Panc1 (cell line): ENCODE measurements around the gene CCM2L.

Experiments used
- POLR2AphosphoS5 ChIP-seq: IDR thresholded peaks from 2 replicates; pipeline ENCODE4 v1.6.1; 2012; ENCODE audit warnings: mild to moderate bottlenecking, low read depth, low read length, moderate library complexity
- SIN3A ChIP-seq: IDR thresholded peaks from 2 replicates; pipeline ENCODE4 v1.6.1; 2012; ENCODE audit warnings: low read depth, mild to moderate bottlenecking, low read length, moderate library complexity, borderline replicate concordance; ENCODE audit not compliant: insufficient read depth
- TF ChIP-seq, protein P1 (sequence below): fragments of 450-650 bp; IDR thresholded peaks from 2 replicates; pipeline ENCODE4 v1.5.1; 2017; ENCODE audit warnings: mild to moderate bottlenecking
- TF ChIP-seq, protein P2 (sequence below), 2 experiments: IDR thresholded peaks; 2 replicates each; pipeline ENCODE4 v1.6.1; 2011 to 2012; ENCODE audit warnings: low read depth in 2 of 2, control low read depth in 1 of 2, low read length in 1 of 2, mild to moderate bottlenecking in 1 of 2, moderate library complexity in 1 of 2; ENCODE audit not compliant: insufficient read depth in 1 of 2

- TF ChIP-seq, protein P1, sequence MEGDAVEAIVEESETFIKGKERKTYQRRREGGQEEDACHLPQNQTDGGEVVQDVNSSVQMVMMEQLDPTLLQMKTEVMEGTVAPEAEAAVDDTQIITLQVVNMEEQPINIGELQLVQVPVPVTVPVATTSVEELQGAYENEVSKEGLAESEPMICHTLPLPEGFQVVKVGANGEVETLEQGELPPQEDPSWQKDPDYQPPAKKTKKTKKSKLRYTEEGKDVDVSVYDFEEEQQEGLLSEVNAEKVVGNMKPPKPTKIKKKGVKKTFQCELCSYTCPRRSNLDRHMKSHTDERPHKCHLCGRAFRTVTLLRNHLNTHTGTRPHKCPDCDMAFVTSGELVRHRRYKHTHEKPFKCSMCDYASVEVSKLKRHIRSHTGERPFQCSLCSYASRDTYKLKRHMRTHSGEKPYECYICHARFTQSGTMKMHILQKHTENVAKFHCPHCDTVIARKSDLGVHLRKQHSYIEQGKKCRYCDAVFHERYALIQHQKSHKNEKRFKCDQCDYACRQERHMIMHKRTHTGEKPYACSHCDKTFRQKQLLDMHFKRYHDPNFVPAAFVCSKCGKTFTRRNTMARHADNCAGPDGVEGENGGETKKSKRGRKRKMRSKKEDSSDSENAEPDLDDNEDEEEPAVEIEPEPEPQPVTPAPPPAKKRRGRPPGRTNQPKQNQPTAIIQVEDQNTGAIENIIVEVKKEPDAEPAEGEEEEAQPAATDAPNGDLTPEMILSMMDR: no peak
- TF ChIP-seq POLR2AphosphoS5 (no peak), SIN3A (no peak)
- TF ChIP-seq, protein P2, sequence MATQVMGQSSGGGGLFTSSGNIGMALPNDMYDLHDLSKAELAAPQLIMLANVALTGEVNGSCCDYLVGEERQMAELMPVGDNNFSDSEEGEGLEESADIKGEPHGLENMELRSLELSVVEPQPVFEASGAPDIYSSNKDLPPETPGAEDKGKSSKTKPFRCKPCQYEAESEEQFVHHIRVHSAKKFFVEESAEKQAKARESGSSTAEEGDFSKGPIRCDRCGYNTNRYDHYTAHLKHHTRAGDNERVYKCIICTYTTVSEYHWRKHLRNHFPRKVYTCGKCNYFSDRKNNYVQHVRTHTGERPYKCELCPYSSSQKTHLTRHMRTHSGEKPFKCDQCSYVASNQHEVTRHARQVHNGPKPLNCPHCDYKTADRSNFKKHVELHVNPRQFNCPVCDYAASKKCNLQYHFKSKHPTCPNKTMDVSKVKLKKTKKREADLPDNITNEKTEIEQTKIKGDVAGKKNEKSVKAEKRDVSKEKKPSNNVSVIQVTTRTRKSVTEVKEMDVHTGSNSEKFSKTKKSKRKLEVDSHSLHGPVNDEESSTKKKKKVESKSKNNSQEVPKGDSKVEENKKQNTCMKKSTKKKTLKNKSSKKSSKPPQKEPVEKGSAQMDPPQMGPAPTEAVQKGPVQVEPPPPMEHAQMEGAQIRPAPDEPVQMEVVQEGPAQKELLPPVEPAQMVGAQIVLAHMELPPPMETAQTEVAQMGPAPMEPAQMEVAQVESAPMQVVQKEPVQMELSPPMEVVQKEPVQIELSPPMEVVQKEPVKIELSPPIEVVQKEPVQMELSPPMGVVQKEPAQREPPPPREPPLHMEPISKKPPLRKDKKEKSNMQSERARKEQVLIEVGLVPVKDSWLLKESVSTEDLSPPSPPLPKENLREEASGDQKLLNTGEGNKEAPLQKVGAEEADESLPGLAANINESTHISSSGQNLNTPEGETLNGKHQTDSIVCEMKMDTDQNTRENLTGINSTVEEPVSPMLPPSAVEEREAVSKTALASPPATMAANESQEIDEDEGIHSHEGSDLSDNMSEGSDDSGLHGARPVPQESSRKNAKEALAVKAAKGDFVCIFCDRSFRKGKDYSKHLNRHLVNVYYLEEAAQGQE (IDR thresholded peaks at IDR 0.05; ENCODE audit: insufficient read depth in 1 of 2, low read depth in 2 of 2, low read length in 1 of 2): no peak
Observed at GRCh38 chr20:32012159-32012688, 2.0 kb downstream of the CCM2L start.
